B cell (primary cell): Measurements from ENCODE around the gene NTM. TPM values are rescaled to one million over a fixed set of nuclear protein-coding genes. Genes with fewer than 3 reads are reported as not detected.

ENCODE experiments used
- ATAC-seq: fragments of 200-7000 bp; cut with Tn5 transposase; one replicate; pipeline ENCODE4 v1.10.0; 2021; ENCODE audit warnings: low read depth, mild to moderate bottlenecking, moderate number of reproducible peaks, moderate library complexity
- CTCF ChIA-PET: fragments of 350-600 bp; sonication (Branson Sonifier 250); formaldehyde crosslinking; loops from one replicate; lab custom pipeline; 2021; ENCODE audit warnings: antibody characterized with exemption, inconsistent platforms; lab: Charles Lee
- POLR2A ChIA-PET: fragments of 350-600 bp; sonication (Branson Sonifier 250); formaldehyde crosslinking; loops from one replicate; lab custom pipeline; 2021; ENCODE audit warnings: antibody characterized with exemption; lab: Charles Lee
- DNase-seq: peaks from one replicate; pipeline ENCODE4 v3.0.0; 2013
- H2AFZ ChIP-seq: 2 replicates; pipeline ENCODE4 v1.6.1; 2012; ENCODE audit warnings: mild to moderate bottlenecking, low read depth, low read length; ENCODE audit not compliant: insufficient read depth, poor library complexity, severe bottlenecking
- H3K27ac ChIP-seq, 2 donors: 1 replicate in 1 of 2; 2 replicates in 1 of 2; pipeline ENCODE4 v1.5.1; 2012 to 2013; ENCODE audit warnings: low read length in 2 of 2, mild to moderate bottlenecking in 2 of 2, moderate library complexity in 1 of 2
- H3K27me3 ChIP-seq, 4 experiments: fragments of 200-600 bp in 1 of 4; sonication (generic) in 1 of 4; replicated peaks in 1 of 4; 1 replicate in 2 of 4; 2 replicates in 2 of 4; pipeline versions ENCODE4 v1.6.1 to v1.7.0; 2013 to 2016; ENCODE audit warnings: low read length in 3 of 4, mild to moderate bottlenecking in 2 of 4, mixed read lengths in 1 of 4, moderate library complexity in 1 of 4; ENCODE audit not compliant: insufficient read depth in 4 of 4, control insufficient read depth in 3 of 4; ENCODE audit errors: control extremely low read depth in 1 of 4
- H3K36me3 ChIP-seq, 2 experiments: replicated peaks in 1 of 2; 1 replicate in 1 of 2; 2 replicates in 1 of 2; pipeline versions ENCODE4 v1.6.1 to v1.7.1; 2013; ENCODE audit warnings: low read length in 1 of 2; ENCODE audit not compliant: insufficient read depth in 2 of 2, control insufficient read depth in 1 of 2; ENCODE audit errors: control extremely low read depth in 1 of 2, extremely low read depth in 1 of 2
- H3K4me1 ChIP-seq, 2 donors: fragments of 200-600 bp in 1 of 2; sonication (generic) in 1 of 2; 1 replicate in 1 of 2; 2 replicates in 1 of 2; pipeline versions ENCODE4 v1.5.1 to v1.6.1; 2013 to 2017; ENCODE audit warnings: low read length in 2 of 2; ENCODE audit not compliant: control insufficient read depth in 2 of 2, insufficient read depth in 2 of 2
- H3K4me2 ChIP-seq: replicated peaks from 2 replicates; pipeline ENCODE3; 2012; ENCODE audit warnings: mild to moderate bottlenecking, low read depth, low read length; ENCODE audit not compliant: poor library complexity, severe bottlenecking
- H3K4me3 ChIP-seq, 5 experiments: fragments of 200-600 bp in 1 of 5; sonication (generic) in 1 of 5; 1 replicate in 3 of 5; 2 replicates in 2 of 5; pipeline versions ENCODE4 v1.5.1 to v1.7.0; 2011 to 2016; ENCODE audit warnings: low read length in 4 of 5, mild to moderate bottlenecking in 4 of 5, low read depth in 2 of 5, control low read depth in 1 of 5, moderate library complexity in 1 of 5; ENCODE audit not compliant: insufficient read depth in 1 of 5; ENCODE audit errors: control extremely low read depth in 1 of 5, extremely low read depth in 1 of 5
- H3K79me2 ChIP-seq: fragments of 200-600 bp; sonication (generic); one replicate; pipeline ENCODE4 v1.6.0; 2016; ENCODE audit warnings: low read length; ENCODE audit not compliant: control insufficient read depth, insufficient read depth
- H3K9ac ChIP-seq: fragments of 200-600 bp; sonication (generic); 2 replicates; pipeline ENCODE4 v1.6.1; 2017; ENCODE audit warnings: mild to moderate bottlenecking, low read length, moderate library complexity
- H3K9me3 ChIP-seq, 3 donors: one replicate each; pipeline versions ENCODE4 v1.6.1 to v1.7.1; 2013; ENCODE audit warnings: low read length in 2 of 3; ENCODE audit not compliant: control insufficient read depth in 2 of 3, insufficient read depth in 1 of 3; ENCODE audit errors: control extremely low read depth in 1 of 3
- H4K20me1 ChIP-seq: 2 replicates; pipeline ENCODE4 v1.6.0; 2012; ENCODE audit warnings: mild to moderate bottlenecking, low read length; ENCODE audit not compliant: insufficient read depth, control insufficient read depth, poor library complexity, severe bottlenecking
- H3K27ac Mint-ChIP-seq: one replicate; pipeline ENCODE4 v1.8.0; 2021; ENCODE audit warnings: mixed read lengths
- H3K27me3 Mint-ChIP-seq: one replicate; pipeline ENCODE4 v1.8.0; 2021; ENCODE audit warnings: mixed read lengths
- H3K4me1 Mint-ChIP-seq: one replicate; pipeline ENCODE4 v1.8.0; 2021; ENCODE audit warnings: mixed read lengths
- H3K4me3 Mint-ChIP-seq: one replicate; pipeline ENCODE4 v1.8.0; 2021; ENCODE audit warnings: mixed read lengths
- H3K9me3 Mint-ChIP-seq: one replicate; pipeline ENCODE4 v1.8.0; 2022; ENCODE audit warnings: mixed read lengths; ENCODE audit not compliant: insufficient read depth
- CTCF ChIP-seq: fragments of 200-600 bp; IDR thresholded peaks from one replicate; pipeline ENCODE4 v1.8.0; 2022; ENCODE audit warnings: antibody characterized with exemption, mild to moderate bottlenecking
- EZH2 ChIP-seq: IDR thresholded peaks from 2 replicates; pipeline ENCODE4 v1.6.1; 2012; ENCODE audit warnings: borderline replicate concordance, low read depth, mild to moderate bottlenecking, moderate library complexity, low read length; ENCODE audit not compliant: insufficient read depth, poor library complexity, severe bottlenecking
- WGBS: methylation state at CpG from one replicate; pipeline ENCODE4 v1.1.5; 2013; ENCODE audit warnings: missing lambda C conversion rate; ENCODE audit not compliant: insufficient coverage; 5-methylcytosine and 5-hydroxymethylcytosine counted together
- intact Hi-C: fragments of 100-400 bp; cut with micrococcal nuclease; formaldehyde crosslinking; loops from one replicate; pipeline ENCODE4 v1.10.0; 2022
- polyA plus RNA-seq: library from polyadenylated mRNA; depleted of rRNA; stranded (reverse); fragments of >200 nt; gene quantifications from 2 replicates; pipeline ENCODE4 v1.2.3, GENCODE V29; 2012
- total RNA-seq, 2 donors: library from RNA; stranded (reverse); fragments of 120-200 nt in 1 of 2; gene quantifications; 1 replicate in 1 of 2; 2 replicates in 1 of 2; pipeline versions ENCODE4 v1.2.3 to v1.2.4, GENCODE V29; 2013 to 2022

NTM gene
- total and polyA plus RNA-seq, 2 donors (not counting 1 experiment from before 2014, with no cell fraction given), result not detected

GRCh38 chr11:131687291-131688047 is 317.1 kb downstream of the NTM start:
- Histone ChIP-seq H3K4me3 (no peak overlapping the region), H3K27ac (no peak overlapping the region), H3K9ac (no peak overlapping the region), H3K27me3 (peaks cover 0 to 3% (median 0%) of the 10 kb centered on the region in 4 experiments), H3K9me3 (peaks cover 0 to 16% (median 0%) of the 10 kb centered on the region in 3 donors), H3K36me3 (no peaks in the 10 kb centered on the region), H3K79me2 (no peaks in the 10 kb centered on the region), H3K4me2 (no peak overlapping the region), H2AFZ (no peak overlapping the region), H3K4me1 (no peaks in the 10 kb centered on the region), H4K20me1 (no peaks in the 10 kb centered on the region)
- no peak for ATAC-seq
- H3K4me1 Mint-ChIP-seq, result no peaks in the 10 kb centered on the region
- peaks cover 16% of the 10 kb centered on the region for H3K27me3 Mint-ChIP-seq
- no peak overlapping the region for H3K27ac Mint-ChIP-seq
- POLR2A ChIA-PET, result no interaction called here
- DNase-seq, result no peak
- H3K9me3 Mint-ChIP-seq, result no peaks in the 10 kb centered on the region
- TF ChIP-seq EZH2 (no peak), CTCF (no peak)
- intact Hi-C loops, result no loop called here
- CTCF ChIA-PET, result interaction anchor here (1.0 kb wide), 1 partner anchor 27 kb away, joined by 3 read pairs; no protein-coding TSS in a partner anchor
- 88% methylated on average over 21 of the region's 30 CpGs for WGBS
- no peak overlapping the region for H3K4me3 Mint-ChIP-seq

- Mint-ChIP-seq H3K4me1 (no peaks in the 10 kb centered on the region), H3K27me3 (peaks cover 21% of the 10 kb centered on the region), H3K9me3 (no peaks in the 10 kb centered on the region), H3K4me3 (no peak overlapping the region), H3K27ac (no peak overlapping the region)
- Histone ChIP-seq H3K4me2 (no peak overlapping the region), H4K20me1 (no peaks in the 10 kb centered on the region), H3K9ac (no peak overlapping the region), H3K36me3 (no peaks in the 10 kb centered on the region), H3K27me3 (peaks cover 0 to 3% (median 0%) of the 10 kb centered on the region in 4 experiments), H2AFZ (no peak overlapping the region), H3K9me3 (peaks cover 0 to 13% (median 0%) of the 10 kb centered on the region in 3 donors), H3K79me2 (no peaks in the 10 kb centered on the region), H3K4me3 (no peak overlapping the region), H3K27ac (no peak overlapping the region), H3K4me1 (no peaks in the 10 kb centered on the region)
- TF ChIP-seq EZH2 (no peak), CTCF (peak; percentile 24)
- ChIA-PET CTCF (interaction anchor here (1.0 kb wide), 1 partner anchor 26 kb away, joined by 3 read pairs; no protein-coding TSS in a partner anchor), POLR2A (no interaction called here)
- no peak for DNase-seq
- intact Hi-C loops, result no loop called here
- no peak for ATAC-seq
- WGBS, result 22% methylated on average over 33 of the region's 34 CpGs
Observed at GRCh38 chr11:131688048-131688693, 317.8 kb downstream of the NTM start.
